GM21737 (cell line): ENCODE data around the gene CRABP1.
"Not testable (repeated sequence)": the region's sequence is repeated elsewhere in the genome, so short reads cannot be mapped to it uniquely, and the experiment has no call there.

Experiments
- ATAC-seq: cut with Tn5 transposase; IDR thresholded peaks from one replicate; pipeline ENCODE4 v1.9.1; 2021; ENCODE audit warnings: mild to moderate bottlenecking, moderate library complexity; ENCODE audit not compliant: unreplicated experiment

The CRABP1 gene

GRCh38 chr15:78369161-78369560 is 29.0 kb downstream of the CRABP1 start:
- no peak for ATAC-seq

- ATAC-seq, result no peak
Observed at GRCh38 chr15:78370013-78370412, 29.9 kb downstream of the CRABP1 start.

GRCh38 chr15:78372880-78373279 is 32.7 kb downstream of the CRABP1 start:
- no peak for ATAC-seq

- no peak for ATAC-seq
Observed at GRCh38 chr15:78374436-78375393, 34.6 kb downstream of the CRABP1 start.

GRCh38 chr15:78380143-78380542 is 40.0 kb downstream of the CRABP1 start:
- ATAC-seq, result not testable (repeated sequence)

- no peak for ATAC-seq
Observed at GRCh38 chr15:78382114-78382880, 42.1 kb downstream of the CRABP1 start.

GRCh38 chr15:78384651-78385050 is 44.5 kb downstream of the CRABP1 start:
- no peak for ATAC-seq

GRCh38 chr15:78387246-78388037 is 47.3 kb downstream of the CRABP1 start:
- no peak for ATAC-seq

- no peak for ATAC-seq
Observed at GRCh38 chr15:78388865-78389264, 48.7 kb downstream of the CRABP1 start.

- no peak for ATAC-seq
Observed at GRCh38 chr15:78389322-78389721, 49.2 kb downstream of the CRABP1 start.

GRCh38 chr15:78389738-78390137 is 49.6 kb downstream of the CRABP1 start:
- no peak for ATAC-seq

GRCh38 chr15:78390242-78390641 is 50.1 kb downstream of the CRABP1 start:
- ATAC-seq, result no peak

GRCh38 chr15:78390826-78391225 is 50.7 kb downstream of the CRABP1 start:
- ATAC-seq, result no peak

GRCh38 chr15:78391781-78392180 is 51.6 kb downstream of the CRABP1 start:
- ATAC-seq, result no peak

GRCh38 chr15:78392430-78392829 is 52.3 kb downstream of the CRABP1 start:
- no peak for ATAC-seq

GRCh38 chr15:78393137-78393536 is 53.0 kb downstream of the CRABP1 start:
- no peak for ATAC-seq

- ATAC-seq, result no peak
Observed at GRCh38 chr15:78394026-78394425, 53.9 kb downstream of the CRABP1 start.

GRCh38 chr15:78394981-78395616 is 54.9 kb downstream of the CRABP1 start:
- ATAC-seq, result no peak

- no peak for ATAC-seq
Observed at GRCh38 chr15:78396186-78396814, 56.1 kb downstream of the CRABP1 start.

- no peak for ATAC-seq
Observed at GRCh38 chr15:78396976-78397375, 56.8 kb downstream of the CRABP1 start.
